Measurements from ENCODE around the gene SPATS2L.
A peak's percentile ranks its signal among the peaks of the same experiment; 100 is the strongest.

The SPATS2L gene

DNA sequence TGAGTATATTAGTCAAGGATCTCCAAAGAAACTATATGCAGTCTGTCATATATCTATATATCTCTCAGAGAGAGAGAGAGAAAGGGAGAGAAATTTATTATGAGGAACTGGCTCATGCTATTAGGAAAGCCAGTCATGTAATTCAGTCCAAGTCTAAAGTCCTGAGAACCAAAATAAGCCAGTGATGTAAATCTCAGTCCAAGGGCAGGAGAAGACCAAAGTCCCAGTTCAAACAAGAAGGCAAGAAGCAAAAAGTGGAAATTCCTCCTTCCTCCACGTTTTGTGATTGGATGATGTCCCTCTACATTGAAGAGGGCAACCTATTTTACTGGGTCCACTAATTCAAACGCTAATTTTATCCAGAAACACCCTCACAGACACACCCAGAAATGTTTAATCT lies 34.2 kb upstream of the SPATS2L start:
- Histone ChIP-seq H3K23ac (ENCODE audit: low read length) (no peak overlapping the region), H3K9ac (ENCODE audit: low read length) (no peak overlapping the region), H4K5ac (ENCODE audit: low read length) (no peak overlapping the region), H3K4me1 (ENCODE audit: control insufficient read depth, low read depth, low read length) (no peaks in the 10 kb centered on the region), H3K27me3 (ENCODE audit: insufficient read depth, low read length, poor library complexity) (no peaks in the 10 kb centered on the region), H3K79me2 (ENCODE audit: control insufficient read depth, insufficient read depth, low read length) (no peaks in the 10 kb centered on the region), H3K36me3 (ENCODE audit: control insufficient read depth, insufficient read depth, low read length) (no peaks in the 10 kb centered on the region), H3K4me2 (ENCODE audit: low read length) (no peak overlapping the region), H3K56ac (ENCODE audit: low read length) (no peak overlapping the region), H2BK5ac (ENCODE audit: low read length) (no peak overlapping the region), H2BK120ac (ENCODE audit: low read depth, low read length) (no peak overlapping the region), H2AK5ac (ENCODE audit: low read length) (no peak overlapping the region), H3K18ac (ENCODE audit: low read length) (no peak overlapping the region), H3K27ac (ENCODE audit: low read depth, low read length) (no peak overlapping the region), H4K8ac (ENCODE audit: low read depth, low read length) (no peak overlapping the region), H3K4me3 (ENCODE audit: low read length) (no peak overlapping the region), H3K79me1 (ENCODE audit: low read length) (no peaks in the 10 kb centered on the region), H3K4ac (ENCODE audit: low read depth, low read length) (no peak overlapping the region), H2BK15ac (replicated peaks; ENCODE audit: low read depth) (no peak overlapping the region)
- DNase-seq: no peak
- WGBS (ENCODE audit: extremely low coverage, insufficient coverage, low lambda C conversion rate): no CpG with 5 or more reads among the region's 2 CpGs

DNA sequence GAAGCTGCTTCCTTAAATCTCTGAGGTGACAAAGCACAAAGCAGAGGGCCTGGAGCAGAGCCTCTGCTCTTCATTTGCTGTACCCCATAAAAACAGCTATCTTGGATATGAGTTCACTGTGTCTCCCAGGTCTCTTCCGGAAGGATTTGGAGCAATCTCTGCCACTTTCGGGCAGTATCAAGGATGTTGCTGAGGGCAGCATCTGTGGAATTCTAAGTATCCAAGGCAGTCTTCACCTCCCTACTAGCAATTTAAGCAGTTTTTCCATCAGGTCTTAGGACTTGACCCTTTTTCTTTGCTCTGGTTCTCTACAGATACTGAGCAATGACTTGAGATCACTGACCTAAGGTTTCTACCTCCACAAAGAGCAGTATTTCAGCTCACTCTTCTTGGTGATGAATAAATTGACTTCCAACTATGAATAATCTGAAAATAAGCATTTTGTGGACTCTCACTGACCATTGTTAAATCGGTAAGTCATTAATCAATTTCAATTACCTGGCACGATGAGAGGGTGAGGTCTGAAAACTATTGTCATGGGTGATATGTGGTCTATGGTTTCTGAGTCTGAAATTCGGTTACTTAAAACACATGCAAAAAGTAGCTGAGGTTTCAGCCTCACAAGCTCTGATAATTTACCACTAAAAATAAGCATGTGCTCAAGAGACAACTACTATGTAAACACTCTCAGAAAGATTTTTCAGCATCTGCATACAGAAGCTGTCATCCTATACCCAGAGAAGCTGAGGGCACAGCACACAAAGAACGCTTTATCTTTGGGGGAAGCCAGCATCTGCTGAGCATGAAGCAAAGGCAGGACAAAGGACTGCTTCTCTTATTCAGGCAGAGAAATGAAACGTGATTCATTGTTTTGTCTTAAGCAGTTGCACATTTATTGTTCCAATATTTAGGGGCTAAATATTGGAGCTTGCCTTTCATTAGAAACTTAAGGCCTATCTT lies 32.1 kb upstream of the SPATS2L start:
- peak overlapping the region; percentile 74 for H2BK15ac ChIP-seq (replicated peaks; ENCODE audit: low read depth)
- no peak overlapping the region for H3K23ac ChIP-seq (ENCODE audit: low read length)
- H3K79me2 ChIP-seq (ENCODE audit: control insufficient read depth, insufficient read depth, low read length): no peaks in the 10 kb centered on the region
- no peaks in the 10 kb centered on the region for H3K36me3 ChIP-seq (ENCODE audit: control insufficient read depth, insufficient read depth, low read length)
- no peak overlapping the region for H3K4me3 ChIP-seq (ENCODE audit: low read length)
- no peak overlapping the region for H3K4me2 ChIP-seq (ENCODE audit: low read length)
- H3K27me3 ChIP-seq (ENCODE audit: insufficient read depth, low read length, poor library complexity): no peaks in the 10 kb centered on the region
- no peaks in the 10 kb centered on the region for H3K4me1 ChIP-seq (ENCODE audit: control insufficient read depth, low read depth, low read length)
- H4K5ac ChIP-seq (ENCODE audit: low read length): no peak overlapping the region
- no peak overlapping the region for H3K18ac ChIP-seq (ENCODE audit: low read length)
- H3K27ac ChIP-seq (ENCODE audit: low read depth, low read length): no peak overlapping the region
- no peak overlapping the region for H3K56ac ChIP-seq (ENCODE audit: low read length)
- no peak overlapping the region for H2AK5ac ChIP-seq (ENCODE audit: low read length)
- no peak overlapping the region for H2BK5ac ChIP-seq (ENCODE audit: low read length)
- DNase-seq: peak; percentile 74
- H4K8ac ChIP-seq (ENCODE audit: low read depth, low read length): no peak overlapping the region
- no CpG with 5 or more reads among the region's 7 CpGs for WGBS (ENCODE audit: extremely low coverage, insufficient coverage, low lambda C conversion rate)
- no peaks in the 10 kb centered on the region for H3K79me1 ChIP-seq (ENCODE audit: low read length)
- no peak overlapping the region for H2BK120ac ChIP-seq (ENCODE audit: low read depth, low read length)
- H3K4ac ChIP-seq (ENCODE audit: low read depth, low read length): no peak overlapping the region
- no peak overlapping the region for H3K9ac ChIP-seq (ENCODE audit: low read length)

DNA sequence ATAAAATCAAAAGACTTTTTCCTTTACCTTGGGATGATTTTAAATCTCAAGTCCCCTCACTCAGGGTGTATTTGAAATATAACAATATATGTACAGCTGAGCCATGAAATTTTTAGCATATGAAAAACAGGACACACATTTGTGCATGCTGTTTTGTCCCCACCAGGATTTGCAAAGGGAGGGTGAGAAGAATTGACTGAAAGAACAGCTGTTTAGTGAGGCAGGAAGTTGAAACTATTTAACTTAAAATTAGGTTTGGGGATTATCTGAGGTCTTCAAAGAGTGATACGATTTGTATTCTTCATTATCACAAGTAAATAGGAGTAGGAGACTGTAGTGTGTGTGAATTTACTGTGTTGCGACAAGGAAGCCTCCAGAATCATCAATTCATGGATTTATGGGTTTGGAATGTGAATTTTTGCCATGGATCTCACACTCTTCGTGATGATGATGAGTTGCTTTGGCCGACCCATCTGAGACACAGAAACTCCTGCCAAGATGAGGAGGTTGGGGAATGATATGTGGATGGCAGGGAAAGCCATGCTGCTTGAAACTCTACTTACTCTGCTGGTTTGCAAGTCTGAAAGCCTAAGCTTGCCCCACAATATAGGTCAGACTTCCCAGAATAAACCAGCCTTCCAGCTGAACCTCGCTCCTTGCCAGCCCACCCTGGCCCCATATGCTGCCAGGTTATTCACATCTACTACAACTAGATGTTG lies 31.0 kb upstream of the SPATS2L start:
- no peaks in the 10 kb centered on the region for H3K79me1 ChIP-seq (ENCODE audit: low read length)
- H3K79me2 ChIP-seq (ENCODE audit: control insufficient read depth, insufficient read depth, low read length): no peaks in the 10 kb centered on the region
- no peak overlapping the region for H2BK120ac ChIP-seq (ENCODE audit: low read depth, low read length)
- H3K4me2 ChIP-seq (ENCODE audit: low read length): no peak overlapping the region
- no peak overlapping the region for H2AK5ac ChIP-seq (ENCODE audit: low read length)
- H3K4me3 ChIP-seq (ENCODE audit: low read length): no peak overlapping the region
- DNase-seq: no peak
- H4K5ac ChIP-seq (ENCODE audit: low read length): no peak overlapping the region
- H3K18ac ChIP-seq (ENCODE audit: low read length): no peak overlapping the region
- H3K36me3 ChIP-seq (ENCODE audit: control insufficient read depth, insufficient read depth, low read length): no peaks in the 10 kb centered on the region
- no peak overlapping the region for H3K4ac ChIP-seq (ENCODE audit: low read depth, low read length)
- no peak overlapping the region for H3K23ac ChIP-seq (ENCODE audit: low read length)
- H3K9ac ChIP-seq (ENCODE audit: low read length): no peak overlapping the region
- H3K56ac ChIP-seq (ENCODE audit: low read length): no peak overlapping the region
- no peak overlapping the region for H2BK5ac ChIP-seq (ENCODE audit: low read length)
- no peaks in the 10 kb centered on the region for H3K4me1 ChIP-seq (ENCODE audit: control insufficient read depth, low read depth, low read length)
- H3K27ac ChIP-seq (ENCODE audit: low read depth, low read length): no peak overlapping the region
- H4K8ac ChIP-seq (ENCODE audit: low read depth, low read length): no peak overlapping the region
- H3K27me3 ChIP-seq (ENCODE audit: insufficient read depth, low read length, poor library complexity): no peaks in the 10 kb centered on the region
- H2BK15ac ChIP-seq (replicated peaks; ENCODE audit: low read depth): peak overlapping the region; percentile 65
- no CpG with 5 or more reads among the region's 5 CpGs for WGBS (ENCODE audit: extremely low coverage, insufficient coverage, low lambda C conversion rate)

DNA sequence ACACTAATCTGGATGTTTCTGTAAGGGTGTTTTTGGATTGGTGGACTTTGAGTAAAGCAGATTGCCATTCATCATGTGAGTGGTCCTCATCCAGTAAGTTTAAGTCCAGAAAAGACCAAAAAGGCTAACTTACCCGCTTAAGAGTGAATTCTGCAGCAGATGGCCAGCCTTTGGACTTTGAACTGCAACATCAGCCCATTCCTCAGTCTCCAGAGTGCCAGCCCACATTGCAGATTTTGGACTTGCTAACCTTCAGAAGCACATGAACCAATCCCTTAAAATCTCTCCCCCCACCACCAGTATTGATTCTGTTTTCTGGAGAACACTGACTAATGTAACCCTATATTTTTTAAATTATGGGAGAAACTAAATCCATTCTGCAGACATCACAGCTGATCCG lies 30.0 kb upstream of the SPATS2L start:
- no peak overlapping the region for H3K23ac ChIP-seq (ENCODE audit: low read length)
- peak overlapping the region; percentile 64 for H2BK15ac ChIP-seq (replicated peaks; ENCODE audit: low read depth)
- H3K27me3 ChIP-seq (ENCODE audit: insufficient read depth, low read length, poor library complexity): no peaks in the 10 kb centered on the region
- H3K18ac ChIP-seq (ENCODE audit: low read length): no peak overlapping the region
- H3K4ac ChIP-seq (ENCODE audit: low read depth, low read length): no peak overlapping the region
- H3K79me1 ChIP-seq (ENCODE audit: low read length): no peaks in the 10 kb centered on the region
- H4K8ac ChIP-seq (ENCODE audit: low read depth, low read length): no peak overlapping the region
- H2BK5ac ChIP-seq (ENCODE audit: low read length): no peak overlapping the region
- no peak overlapping the region for H4K5ac ChIP-seq (ENCODE audit: low read length)
- H3K4me2 ChIP-seq (ENCODE audit: low read length): no peak overlapping the region
- no peaks in the 10 kb centered on the region for H3K79me2 ChIP-seq (ENCODE audit: control insufficient read depth, insufficient read depth, low read length)
- H3K4me3 ChIP-seq (ENCODE audit: low read length): no peak overlapping the region
- no peaks in the 10 kb centered on the region for H3K36me3 ChIP-seq (ENCODE audit: control insufficient read depth, insufficient read depth, low read length)
- H3K9ac ChIP-seq (ENCODE audit: low read length): no peak overlapping the region
- no peak overlapping the region for H3K56ac ChIP-seq (ENCODE audit: low read length)
- H3K4me1 ChIP-seq (ENCODE audit: control insufficient read depth, low read depth, low read length): no peaks in the 10 kb centered on the region
- WGBS (ENCODE audit: extremely low coverage, insufficient coverage, low lambda C conversion rate): no CpG with 5 or more reads among the region's 2 CpGs
- no peak overlapping the region for H2BK120ac ChIP-seq (ENCODE audit: low read depth, low read length)
- no peak overlapping the region for H3K27ac ChIP-seq (ENCODE audit: low read depth, low read length)
- DNase-seq: no peak
- H2AK5ac ChIP-seq (ENCODE audit: low read length): no peak overlapping the region

DNA sequence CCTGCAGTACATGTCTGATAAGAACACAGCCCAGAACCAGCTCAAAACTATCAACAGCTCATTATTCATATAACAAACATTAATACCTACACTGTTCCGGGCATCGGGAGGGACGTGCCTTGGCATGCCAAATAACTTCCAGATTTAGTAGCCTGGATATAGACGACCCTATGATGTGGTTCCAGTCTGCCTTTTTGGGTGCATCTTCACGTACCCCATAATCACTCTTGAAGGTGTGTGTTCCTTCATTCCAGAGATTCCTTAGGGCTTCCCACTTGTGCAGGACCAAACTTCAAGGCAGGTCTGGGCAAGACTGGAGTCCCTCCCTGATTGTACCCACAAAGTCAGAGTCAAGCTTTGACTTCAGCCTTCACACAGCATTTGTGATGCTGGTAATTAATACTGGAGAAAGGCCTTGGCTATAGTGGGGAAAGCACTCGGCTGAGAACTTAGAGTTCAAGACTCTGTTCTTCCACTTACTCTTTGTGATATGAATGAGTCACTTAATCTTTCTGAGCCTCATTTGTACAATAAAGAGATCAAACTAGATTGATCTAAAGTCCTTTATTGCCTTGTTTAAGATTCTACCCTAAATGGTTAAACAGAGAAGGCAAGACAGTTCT lies 27.7 kb upstream of the SPATS2L start:
- Histone ChIP-seq H2BK120ac (ENCODE audit: low read depth, low read length) (no peak overlapping the region), H3K9ac (ENCODE audit: low read length) (no peak overlapping the region), H3K79me2 (ENCODE audit: control insufficient read depth, insufficient read depth, low read length) (no peaks in the 10 kb centered on the region), H2AK5ac (ENCODE audit: low read length) (no peak overlapping the region), H3K18ac (ENCODE audit: low read length) (no peak overlapping the region), H2BK15ac (replicated peaks; ENCODE audit: low read depth) (no peak overlapping the region), H2BK5ac (ENCODE audit: low read length) (no peak overlapping the region), H3K79me1 (ENCODE audit: low read length) (no peaks in the 10 kb centered on the region), H4K5ac (ENCODE audit: low read length) (peak overlapping the region; percentile 13), H3K56ac (ENCODE audit: low read length) (no peak overlapping the region), H3K4me1 (ENCODE audit: control insufficient read depth, low read depth, low read length) (no peaks in the 10 kb centered on the region), H3K27me3 (ENCODE audit: insufficient read depth, low read length, poor library complexity) (no peaks in the 10 kb centered on the region), H3K23ac (ENCODE audit: low read length) (no peak overlapping the region), H4K8ac (ENCODE audit: low read depth, low read length) (no peak overlapping the region), H3K4ac (ENCODE audit: low read depth, low read length) (no peak overlapping the region), H3K4me2 (ENCODE audit: low read length) (no peak overlapping the region), H3K36me3 (ENCODE audit: control insufficient read depth, insufficient read depth, low read length) (no peaks in the 10 kb centered on the region), H3K4me3 (ENCODE audit: low read length) (no peak overlapping the region), H3K27ac (ENCODE audit: low read depth, low read length) (no peak overlapping the region)
- WGBS (ENCODE audit: extremely low coverage, insufficient coverage, low lambda C conversion rate): no CpG with 5 or more reads among the region's 6 CpGs
- DNase-seq: no peak

Data from mesendoderm (in vitro differentiated cells).